ENCODE measurements around the gene CUL1.

The CUL1 gene

GRCh38 chr7:148715027-148715426, 16.3 kb downstream of the CUL1 start:
- in situ Hi-C loops (cut with MboI; ENCODE audit: low sequenced_read_pairs): no loop called here

DNA sequence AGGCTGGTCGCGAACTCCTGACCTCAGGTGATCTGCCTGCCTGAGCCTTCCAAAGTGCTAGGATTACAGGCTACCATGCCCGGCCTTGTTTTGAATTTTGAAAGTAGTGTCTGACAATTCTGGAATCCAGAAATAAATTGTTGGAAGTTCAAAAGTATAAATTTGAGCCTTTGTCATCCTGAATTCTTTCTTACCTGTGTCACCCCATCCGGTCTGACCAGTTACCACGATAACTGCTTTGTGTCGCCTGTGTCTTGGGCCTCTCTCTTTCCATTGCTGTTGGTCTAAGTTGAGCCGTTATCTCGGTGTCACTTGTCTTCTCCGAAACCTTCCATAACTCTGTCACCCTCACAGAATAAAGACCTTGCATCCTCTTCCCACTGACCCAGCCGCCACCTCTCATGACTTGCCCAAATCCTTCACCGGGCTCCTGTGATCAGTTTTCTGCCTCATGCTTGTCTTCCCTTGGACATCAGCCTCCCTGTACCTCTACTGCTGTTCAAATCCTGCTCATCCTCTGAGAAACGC, 18.6 kb downstream of the CUL1 start:
- in situ Hi-C loops (cut with MboI; ENCODE audit: low sequenced_read_pairs): no loop called here

DNA sequence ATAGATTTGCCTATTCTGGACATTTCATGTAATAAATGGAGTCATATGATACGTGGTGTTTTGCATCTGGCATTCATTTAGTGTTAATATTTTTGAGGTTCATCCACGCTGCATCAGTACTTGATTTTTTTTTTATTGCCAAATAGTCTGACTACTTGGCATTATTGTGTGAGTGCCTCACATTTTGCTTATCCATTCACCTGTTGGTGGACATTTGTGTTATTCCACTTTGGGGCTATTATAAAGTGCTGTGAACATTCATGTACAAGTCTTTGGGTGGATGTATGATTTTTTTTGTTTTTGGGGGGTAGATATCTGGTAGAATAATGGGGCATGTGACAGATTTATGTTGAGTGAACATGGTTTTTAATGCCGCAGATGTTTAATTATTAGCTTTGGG, 19.7 kb downstream of the CUL1 start:
- in situ Hi-C loops (cut with MboI; ENCODE audit: low sequenced_read_pairs): no loop called here

DNA sequence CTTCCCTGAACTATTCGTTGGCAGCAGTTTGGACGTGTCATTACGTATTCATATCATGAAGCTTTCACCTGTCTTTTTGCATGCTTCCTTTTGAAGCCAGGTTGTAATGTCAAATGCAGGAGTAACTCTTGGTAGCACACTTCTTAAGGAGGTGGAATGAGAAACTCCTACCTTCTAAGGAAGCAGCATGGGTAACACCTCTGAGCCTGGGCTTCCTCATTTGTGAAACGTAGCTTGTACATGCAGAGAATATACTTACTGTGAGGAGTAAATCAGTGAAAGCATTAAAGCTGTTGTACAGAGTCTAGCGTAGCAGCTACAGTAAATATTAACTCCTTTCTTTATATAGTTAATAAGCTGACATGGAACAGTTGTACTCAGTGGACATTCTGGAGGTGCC, 21.1 kb downstream of the CUL1 start:
- in situ Hi-C loops (cut with MboI; ENCODE audit: low sequenced_read_pairs): no loop called here

DNA sequence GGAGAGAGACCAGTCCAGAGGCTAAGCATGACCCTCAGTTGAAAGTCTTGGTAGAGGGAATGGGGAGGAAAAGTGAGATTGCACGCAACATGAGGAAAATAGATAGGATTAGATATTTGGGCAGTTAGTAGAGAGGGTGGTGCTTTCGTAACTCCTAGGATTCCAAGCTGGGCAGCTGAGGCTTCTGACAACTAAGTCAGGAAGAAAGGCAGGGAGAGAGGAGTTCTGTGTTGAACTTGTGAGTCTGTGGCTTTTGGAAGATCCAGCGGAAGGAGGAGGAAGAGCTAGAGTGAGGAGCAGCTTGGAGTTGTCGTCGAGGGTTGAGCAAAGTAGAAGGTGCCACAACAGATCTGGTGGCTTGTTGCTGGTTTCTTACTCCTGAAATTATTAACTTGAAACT, 21.8 kb downstream of the CUL1 start:
- in situ Hi-C loops (cut with MboI; ENCODE audit: low sequenced_read_pairs): no loop called here

GRCh38 chr7:148721390-148721789, 22.7 kb downstream of the CUL1 start:
- in situ Hi-C loops (cut with MboI; ENCODE audit: low sequenced_read_pairs): no loop called here

DNA sequence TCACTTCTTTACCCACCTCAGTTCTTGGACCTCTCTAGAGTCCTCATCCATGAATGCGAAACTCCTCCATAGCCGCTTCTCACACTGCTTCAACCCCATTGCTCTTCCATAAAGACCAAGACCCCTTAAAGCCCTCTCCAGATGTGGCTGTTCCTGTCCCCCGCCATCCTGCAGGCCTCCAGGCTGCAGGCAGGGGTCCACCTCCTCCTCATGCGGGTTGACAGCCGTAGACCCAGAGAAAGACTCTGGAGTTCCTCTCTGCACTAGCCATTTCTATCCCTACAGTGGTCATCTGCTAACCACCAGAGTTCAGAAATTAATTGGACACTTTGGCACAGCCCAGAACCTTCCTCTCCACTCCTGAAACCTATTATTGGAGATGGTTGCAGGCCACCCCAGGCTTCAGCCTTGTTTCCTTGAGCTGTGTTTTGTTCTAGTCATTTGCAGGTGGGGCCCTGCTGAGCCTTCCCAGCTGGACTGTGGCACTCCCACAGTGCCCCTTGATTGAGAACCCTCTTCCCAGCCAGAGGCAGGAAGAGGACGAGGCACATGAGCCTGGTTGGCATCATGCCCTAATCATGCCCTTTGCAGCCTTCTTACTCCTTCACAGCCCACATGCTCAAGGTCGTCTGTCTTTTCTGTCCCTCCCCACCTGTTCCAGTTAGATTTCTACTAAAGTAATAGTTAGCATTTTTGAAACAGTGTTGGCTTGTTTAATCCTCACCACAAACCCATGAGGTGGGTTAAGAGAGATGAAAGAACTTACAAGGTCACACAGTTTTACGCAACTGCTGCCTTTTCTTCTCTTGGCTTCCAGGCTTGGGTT, 23.9 kb downstream of the CUL1 start:
- in situ Hi-C loops (cut with MboI; ENCODE audit: low sequenced_read_pairs): no loop called here

- in situ Hi-C loops (cut with MboI; ENCODE audit: low sequenced_read_pairs): no loop called here
Observed at GRCh38 chr7:148723166-148723559, 24.5 kb downstream of the CUL1 start.

DNA sequence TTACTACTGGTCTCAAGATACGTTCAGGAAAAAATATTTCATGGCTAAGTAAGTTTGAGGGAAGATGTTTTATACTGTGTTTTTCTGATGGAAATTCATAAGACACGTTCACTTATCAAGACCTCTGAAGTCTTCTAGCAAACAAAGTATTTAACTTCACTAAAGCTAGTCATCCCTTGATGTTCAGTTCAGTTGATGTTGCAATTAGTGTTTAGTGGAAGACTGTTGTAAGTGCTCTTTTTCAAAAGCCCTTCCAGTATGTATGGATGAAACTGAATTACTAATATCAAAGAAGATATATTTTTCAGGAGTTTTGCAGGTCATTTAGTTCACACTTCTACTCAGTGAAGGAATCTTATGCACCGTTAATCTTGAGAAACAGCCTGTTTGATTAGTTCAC, 25.1 kb downstream of the CUL1 start:
- in situ Hi-C loops (cut with MboI; ENCODE audit: low sequenced_read_pairs): no loop called here

DNA sequence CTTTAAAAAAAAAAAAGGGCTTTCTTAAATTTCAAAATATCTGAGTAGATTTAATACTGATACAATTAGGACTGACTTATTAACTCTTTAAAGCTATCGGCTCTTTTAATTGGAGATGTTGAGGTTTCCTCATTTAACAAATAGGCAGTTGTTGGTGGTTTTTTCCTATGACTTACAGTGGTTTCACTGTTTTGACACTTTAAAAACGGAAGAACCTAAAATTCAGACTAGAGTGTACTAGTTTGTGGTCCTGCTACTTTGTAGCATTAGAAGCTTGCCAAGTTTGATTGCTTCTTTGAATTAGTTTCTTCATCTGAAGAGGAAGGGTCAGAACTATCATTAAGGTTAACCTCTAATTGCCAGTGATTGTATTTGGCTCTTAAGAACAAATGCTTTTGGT, 27.7 kb downstream of the CUL1 start:
- in situ Hi-C loops (cut with MboI; ENCODE audit: low sequenced_read_pairs): no loop called here

- in situ Hi-C loops (cut with MboI; ENCODE audit: low sequenced_read_pairs): no loop called here
Observed at GRCh38 chr7:148727501-148728278, 29.0 kb downstream of the CUL1 start.

GRCh38 chr7:148729984-148730733, 31.5 kb downstream of the CUL1 start:
- in situ Hi-C loops (cut with MboI; ENCODE audit: low sequenced_read_pairs): no loop called here

DNA sequence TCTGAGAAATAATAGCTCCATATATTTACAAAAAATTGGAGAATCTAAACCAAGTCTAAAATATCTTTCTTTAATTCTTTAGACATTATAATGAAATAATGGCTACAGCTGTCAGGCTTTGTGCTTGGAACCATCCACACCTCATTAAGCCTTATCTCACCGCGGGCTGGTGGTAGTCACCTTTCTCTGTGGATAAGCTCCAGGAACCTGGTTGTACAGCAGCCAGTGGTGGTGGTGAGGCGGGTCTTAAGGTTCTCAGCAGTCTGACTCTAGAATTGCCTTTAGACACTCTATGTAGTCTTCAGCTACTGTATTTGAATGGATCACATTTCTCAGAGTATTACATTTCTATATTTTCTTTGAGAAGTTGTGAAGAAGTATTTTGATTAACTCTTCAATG, 34.2 kb downstream of the CUL1 start:
- in situ Hi-C loops (cut with MboI; ENCODE audit: low sequenced_read_pairs): no loop called here

DNA sequence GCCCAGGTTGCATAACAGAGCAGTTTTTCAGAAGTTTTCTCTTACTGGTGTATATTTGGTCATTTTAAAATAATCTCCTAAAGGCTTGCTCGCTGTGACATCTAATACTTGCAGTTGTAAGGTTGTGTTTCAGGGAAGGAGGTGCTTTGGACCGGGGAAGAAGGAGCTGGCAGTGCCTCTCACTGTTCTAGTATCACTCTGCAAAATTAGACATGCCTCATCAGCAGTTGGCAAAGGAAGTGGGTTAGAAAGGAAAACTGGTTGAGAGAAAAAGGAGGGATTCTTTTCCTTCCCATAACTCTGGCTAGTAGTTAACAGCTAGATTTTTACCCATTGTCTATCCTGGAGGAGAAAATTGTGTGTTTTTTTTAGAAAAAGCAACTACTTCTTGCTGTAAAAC, 34.8 kb downstream of the CUL1 start:
- in situ Hi-C loops (cut with MboI; ENCODE audit: low sequenced_read_pairs): no loop called here

DNA sequence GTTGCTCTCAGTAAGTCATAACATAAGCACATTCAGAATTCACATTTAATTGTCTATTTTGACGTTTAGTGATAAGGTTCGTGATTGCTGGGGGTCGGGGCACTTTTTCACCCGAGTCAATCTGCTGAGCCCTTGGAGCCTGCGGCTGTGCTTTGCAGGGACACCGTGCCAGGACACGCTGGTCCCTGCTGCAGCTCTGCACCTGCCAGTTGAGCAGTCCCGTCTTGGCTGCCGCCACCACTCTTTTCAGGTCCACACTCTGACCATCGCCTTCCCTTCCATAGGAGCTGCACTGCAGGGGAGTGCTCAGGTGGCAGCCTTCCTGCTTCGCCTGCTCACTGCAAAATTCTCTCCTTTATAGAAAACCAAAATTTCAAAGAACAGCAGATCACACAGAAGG, 36.4 kb downstream of the CUL1 start:
- in situ Hi-C loops (cut with MboI; ENCODE audit: low sequenced_read_pairs): no loop called here

GRCh38 chr7:148735967-148736366, 37.3 kb downstream of the CUL1 start:
- in situ Hi-C loops (cut with MboI; ENCODE audit: low sequenced_read_pairs): no loop called here

DNA sequence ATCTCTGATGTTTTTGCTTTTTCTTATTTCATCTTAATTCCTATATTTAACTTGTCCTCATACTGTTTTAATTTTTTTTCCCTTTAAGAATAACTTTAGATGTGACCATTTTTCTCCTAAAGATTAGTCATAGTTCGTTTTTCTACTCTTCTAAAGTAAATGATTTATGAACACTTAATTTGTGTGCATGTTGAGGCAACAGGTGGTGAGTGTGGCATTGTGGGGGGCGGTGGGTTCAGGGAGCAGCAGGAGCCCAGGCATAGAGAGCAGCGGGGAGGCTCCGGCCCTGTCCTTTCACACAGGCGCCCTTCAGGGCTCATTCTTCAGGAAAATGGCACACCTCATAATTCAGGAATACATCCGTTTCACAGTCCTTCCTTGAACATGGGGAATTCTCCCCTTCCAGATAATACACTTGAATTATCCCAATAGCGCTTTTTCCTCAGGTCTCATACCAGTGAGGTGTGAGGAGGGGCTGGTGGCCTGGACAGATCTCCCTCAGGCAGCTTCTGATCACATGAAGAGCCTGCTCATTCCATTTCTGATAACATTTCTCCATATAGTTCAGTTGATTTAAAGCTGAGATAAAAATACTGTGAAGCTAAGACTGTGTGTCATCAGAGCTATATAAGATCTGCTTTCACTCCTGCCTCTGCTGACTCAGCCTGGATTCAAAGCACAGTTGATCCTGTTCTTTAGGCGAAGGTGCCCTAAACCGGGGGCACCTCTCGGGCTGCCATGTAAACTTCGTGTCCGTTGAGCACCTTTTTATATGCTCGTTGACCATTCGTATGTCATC, 40.2 kb downstream of the CUL1 start:
- in situ Hi-C loops (cut with MboI; ENCODE audit: low sequenced_read_pairs): no loop called here

DNA sequence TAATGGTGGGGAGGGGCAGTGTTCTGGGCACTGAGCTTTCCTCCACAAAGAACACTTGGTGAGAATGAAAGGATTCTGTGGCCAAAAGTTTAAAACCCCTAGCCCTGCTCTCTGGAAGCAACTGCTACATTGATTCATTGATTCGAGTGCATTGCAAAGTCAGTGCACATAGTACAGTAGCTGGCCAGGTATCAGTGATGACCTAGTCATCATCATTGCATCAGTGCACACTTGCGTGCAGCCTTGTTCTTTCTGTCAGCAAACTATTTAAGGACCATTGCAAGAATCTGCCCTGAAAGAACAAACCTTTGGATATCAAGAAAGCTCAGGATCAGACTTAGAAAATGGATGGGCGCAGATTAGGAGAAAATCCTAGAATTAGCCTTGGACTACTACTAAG, 47.4 kb downstream of the CUL1 start:
- in situ Hi-C loops (cut with MboI; ENCODE audit: low sequenced_read_pairs): no loop called here

DNA sequence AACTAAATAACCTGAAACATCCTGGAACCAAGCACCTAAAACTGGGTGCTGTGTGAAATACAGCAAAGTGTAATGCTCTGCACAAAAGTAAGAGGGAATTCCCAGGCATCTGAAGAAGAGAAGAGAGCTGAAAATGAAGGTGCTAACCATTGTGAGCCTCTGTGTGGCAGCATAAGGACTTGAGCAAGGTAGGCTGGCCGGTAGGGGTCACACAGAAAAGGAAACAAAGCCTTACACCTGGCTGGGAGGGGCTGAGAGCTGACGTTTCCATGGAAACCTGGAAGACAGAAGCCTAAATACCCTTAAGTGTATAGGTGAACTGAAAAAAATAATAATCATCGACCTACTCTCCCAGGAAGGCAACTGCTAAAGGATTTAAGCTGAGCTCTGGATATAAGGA, 48.6 kb downstream of the CUL1 start:
- in situ Hi-C loops (cut with MboI; ENCODE audit: low sequenced_read_pairs): no loop called here

GRCh38 chr7:148750442-148751355, 52.0 kb downstream of the CUL1 start:
- in situ Hi-C loops (cut with MboI; ENCODE audit: low sequenced_read_pairs): no loop called here
